DMS114 treated with DMSO at 0.1 percent for 48 hours (cell line): Measurements from ENCODE around the gene SLC8A1.

Experiments
- DNase-seq: peaks from one replicate; lab custom pipeline; 2025; ENCODE audit not compliant: unreplicated experiment; lab: John Stamatoyannopoulos, UW

Gene SLC8A1

GRCh38 chr2:40428439-40428838 lies 23.5 kb downstream of the SLC8A1 start:
- no peak for DNase-seq

GRCh38 chr2:40421631-40422297 lies 30.1 kb downstream of the SLC8A1 start:
- no peak for DNase-seq

GRCh38 chr2:40420478-40420877 lies 31.4 kb downstream of the SLC8A1 start:
- no peak for DNase-seq

- no peak for DNase-seq
These were observed 32.5 kb downstream of the SLC8A1 start for GRCh38 chr2:40419364-40419762.

- DNase-seq = no peak
These were observed 33.1 kb downstream of the SLC8A1 start for GRCh38 chr2:40418614-40419363.

GRCh38 chr2:40416486-40416885 lies 35.4 kb downstream of the SLC8A1 start:
- no peak for DNase-seq

GRCh38 chr2:40415391-40415790 lies 36.5 kb downstream of the SLC8A1 start:
- no peak for DNase-seq

GRCh38 chr2:40412456-40412855 lies 39.4 kb downstream of the SLC8A1 start:
- no peak for DNase-seq

GRCh38 chr2:40410695-40411094 lies 41.2 kb downstream of the SLC8A1 start:
- DNase-seq = no peak

GRCh38 chr2:40409734-40410133 lies 42.2 kb downstream of the SLC8A1 start:
- DNase-seq = no peak

GRCh38 chr2:40406485-40407289 lies 45.2 kb downstream of the SLC8A1 start:
- DNase-seq = no peak

- DNase-seq = no peak
These were observed 46.4 kb downstream of the SLC8A1 start for GRCh38 chr2:40405465-40405864.

- no peak for DNase-seq
These were observed 47.4 kb downstream of the SLC8A1 start for GRCh38 chr2:40404517-40404916.

GRCh38 chr2:40403233-40403836 lies 48.6 kb downstream of the SLC8A1 start:
- DNase-seq = no peak

- DNase-seq = no peak
These were observed 50.0 kb downstream of the SLC8A1 start for GRCh38 chr2:40401896-40402295.

GRCh38 chr2:40400336-40400953 lies 51.4 kb downstream of the SLC8A1 start:
- no peak for DNase-seq

- DNase-seq = no peak
These were observed 54.1 kb downstream of the SLC8A1 start for GRCh38 chr2:40397765-40398164.

- DNase-seq = no peak
These were observed 55.8 kb downstream of the SLC8A1 start for GRCh38 chr2:40396124-40396523.

GRCh38 chr2:40395169-40396073 lies 56.5 kb downstream of the SLC8A1 start:
- DNase-seq = no peak

- DNase-seq = no peak
These were observed 57.3 kb downstream of the SLC8A1 start for GRCh38 chr2:40394597-40394996.
